Activated B cell treated with CpG ODN at 0.5 μM for 24 hours (primary cell): ENCODE measurements around the gene ANKMY1. TPM values are rescaled to one million over a fixed set of nuclear protein-coding genes. Genes with fewer than 3 reads are reported as not detected.

Experiments
- ATAC-seq: fragments of 200-7000 bp; cut with Tn5 transposase; one replicate; pipeline ENCODE4 v1.10.0; 2021; ENCODE audit warnings: low read depth, mild to moderate bottlenecking, moderate library complexity
- CTCF ChIA-PET: fragments of 350-600 bp; sonication (Branson Sonifier 250); formaldehyde crosslinking; loops from one replicate; lab custom pipeline; 2021; ENCODE audit warnings: antibody characterized with exemption; lab: Charles Lee
- POLR2A ChIA-PET: fragments of 350-600 bp; sonication (Branson Sonifier 250); formaldehyde crosslinking; loops from one replicate; lab custom pipeline; 2021; ENCODE audit warnings: antibody characterized with exemption; lab: Charles Lee
- DNase-seq: peaks from one replicate; pipeline ENCODE4 v3.0.0; 2022
- H3K27ac Mint-ChIP-seq: one replicate; pipeline ENCODE4 v1.8.0; 2020; ENCODE audit warnings: mixed read lengths
- H3K27me3 Mint-ChIP-seq: one replicate; pipeline ENCODE4 v1.8.0; 2021; ENCODE audit warnings: mixed read lengths
- H3K36me3 Mint-ChIP-seq: one replicate; pipeline ENCODE4 v1.8.0; 2021; ENCODE audit warnings: low read depth, mixed read lengths
- H3K4me1 Mint-ChIP-seq: one replicate; pipeline ENCODE4 v1.8.0; 2021; ENCODE audit warnings: mixed read lengths
- H3K4me3 Mint-ChIP-seq: one replicate; pipeline ENCODE4 v1.8.0; 2020; ENCODE audit warnings: mild to moderate bottlenecking, mixed read lengths
- H3K9me3 Mint-ChIP-seq: one replicate; pipeline ENCODE4 v1.8.0; 2020; ENCODE audit warnings: mixed read lengths
- CTCF ChIP-seq: fragments of 200-600 bp; IDR thresholded peaks from one replicate; pipeline ENCODE4 v1.8.0; 2022; ENCODE audit warnings: antibody characterized with exemption, mild to moderate bottlenecking
- intact Hi-C: fragments of 100-400 bp; cut with micrococcal nuclease; formaldehyde crosslinking; loops from one replicate; pipeline ENCODE4 v1.15.1; 2024
- total RNA-seq: library from RNA; stranded (reverse); gene quantifications from 2 replicates; pipeline ENCODE4 v1.2.3, GENCODE V29; 2022

Gene ANKMY1
- total RNA-seq, 1 donor from 2014 or later = 40.4 TPM

- Mint-ChIP-seq H3K4me1 (peaks cover 69% of the 10 kb centered on the region), H3K36me3 (peaks cover 41% of the 10 kb centered on the region), H3K4me3 (peak overlapping the region; percentile 95), H3K27me3 (no peaks in the 10 kb centered on the region), H3K27ac (peak overlapping the region; percentile 96), H3K9me3 (no peaks in the 10 kb centered on the region)
- POLR2A ChIA-PET = interaction anchor here (0.6 to 6.3 kb wide), 7 partner anchors 10 to 731 kb away, joined by 3 to 536 read pairs (median 4); partner anchors contain the start of genes DUSP28, HDLBP, RNPEPL1 and SEPTIN2
- CTCF ChIA-PET = interaction anchor here (2.1 to 4.1 kb wide), 2 partner anchors 15 to 18 kb away, joined by 15 to 52 read pairs; partner anchors contain the start of gene RNPEPL1
- DNase-seq (peak; percentile 38), ATAC-seq (peak; percentile 51)
- TF ChIP-seq CTCF = no peak
- intact Hi-C loops = no loop called here
These were observed 26.8 kb upstream of the ANKMY1 start for GRCh38 chr2:240584486-240585031.

GRCh38 chr2:240583774-240584173 lies 26.0 kb upstream of the ANKMY1 start:
- peaks cover 36% of the 10 kb centered on the region for H3K36me3 Mint-ChIP-seq
- no peak overlapping the region for H3K27ac Mint-ChIP-seq
- ChIA-PET POLR2A (interaction anchor here (6.3 kb wide), 1 partner anchor 18 kb away, joined by 536 read pairs; the partner anchor contains the start of genes DUSP28 and RNPEPL1), CTCF (interaction anchor here (4.1 kb wide), 1 partner anchor 17 kb away, joined by 52 read pairs; no protein-coding TSS in a partner anchor)
- ATAC-seq (no peak), DNase-seq (no peak)
- no peak for TF ChIP-seq CTCF
- no peak overlapping the region for H3K4me3 Mint-ChIP-seq
- peaks cover 72% of the 10 kb centered on the region for H3K4me1 Mint-ChIP-seq
- intact Hi-C loops = no loop called here
- H3K9me3 Mint-ChIP-seq = no peaks in the 10 kb centered on the region
- H3K27me3 Mint-ChIP-seq = no peaks in the 10 kb centered on the region

GRCh38 chr2:240582781-240583180 lies 25.0 kb upstream of the ANKMY1 start:
- H3K4me3 Mint-ChIP-seq = no peak overlapping the region
- ChIA-PET POLR2A (interaction anchor here (0.7 to 1.0 kb wide), 2 partner anchors 18 to 22 kb away, joined by 3 read pairs; no protein-coding TSS in a partner anchor), CTCF (no interaction called here)
- H3K4me1 Mint-ChIP-seq = peaks cover 62% of the 10 kb centered on the region
- peaks cover 39% of the 10 kb centered on the region for H3K36me3 Mint-ChIP-seq
- intact Hi-C loops = no loop called here
- no peaks in the 10 kb centered on the region for H3K9me3 Mint-ChIP-seq
- no peak for TF ChIP-seq CTCF
- DNase-seq = no peak
- H3K27me3 Mint-ChIP-seq = no peaks in the 10 kb centered on the region
- ATAC-seq = no peak
- H3K27ac Mint-ChIP-seq = no peak overlapping the region

- ATAC-seq = no peak
- Mint-ChIP-seq H3K4me3 (no peak overlapping the region), H3K27me3 (no peaks in the 10 kb centered on the region), H3K27ac (no peak overlapping the region), H3K9me3 (no peaks in the 10 kb centered on the region), H3K36me3 (peaks cover 40% of the 10 kb centered on the region), H3K4me1 (peaks cover 55% of the 10 kb centered on the region)
- POLR2A ChIA-PET = no interaction called here
- intact Hi-C loops = no loop called here
- DNase-seq = no peak
- no peak for TF ChIP-seq CTCF
- CTCF ChIA-PET = no interaction called here
These were observed 24.0 kb upstream of the ANKMY1 start for GRCh38 chr2:240581811-240582210.

GRCh38 chr2:240579771-240580614 lies 22.2 kb upstream of the ANKMY1 start:
- peak; percentile 38 for DNase-seq
- H3K27me3 Mint-ChIP-seq = no peaks in the 10 kb centered on the region
- ATAC-seq = peak; percentile 25
- intact Hi-C loops = no loop called here
- peaks cover 49% of the 10 kb centered on the region for H3K36me3 Mint-ChIP-seq
- no peak overlapping the region for H3K4me3 Mint-ChIP-seq
- no peaks in the 10 kb centered on the region for H3K9me3 Mint-ChIP-seq
- POLR2A ChIA-PET = interaction anchor here (1.6 to 2.0 kb wide), 2 partner anchors 14 to 19 kb away, joined by 8 to 17 read pairs; partner anchors contain the start of gene DUSP28
- peak overlapping the region; percentile 68 for H3K27ac Mint-ChIP-seq
- H3K4me1 Mint-ChIP-seq = peaks cover 44% of the 10 kb centered on the region
- CTCF ChIA-PET = interaction anchor here (0.8 to 1.9 kb wide), 5 partner anchors 11 to 66 kb away, joined by 3 to 15 read pairs (median 4); partner anchors contain the start of gene RNPEPL1
- no peak for TF ChIP-seq CTCF
